ENCODE data around the gene HOXA11. TPM values are rescaled to one million over a fixed set of nuclear protein-coding genes. Genes with fewer than 3 reads are reported as not detected.

Gene HOXA11
- total and polyA plus RNA-seq, 2 of the 4 experiments (the other 2 are of a cell fraction), result 0.05 TPM; not detected in 1

- POLR2A ChIA-PET (ENCODE audit: unreplicated experiment), result no interaction called here
- H3K36me3 ChIP-seq (ENCODE audit: control insufficient read depth, insufficient read depth, low read length), result no peaks in the 10 kb centered on the region
- in situ Hi-C loops (cut with MboI; ENCODE audit: low sequenced_read_pairs), result no loop called here
Measured at GRCh38 chr7:27219821-27220220, 34.8 kb upstream of the HOXA11 start.

More at GRCh38 chr7:27219821-27220220, 34.8 kb upstream of the HOXA11 start:
- H4K5ac ChIP-seq (ENCODE audit: low read depth, low read length), result no peak overlapping the region
- no peaks in the 10 kb centered on the region for H4K20me1 ChIP-seq (ENCODE audit: insufficient read depth, low read length)
- TF ChIP-seq BHLHE40 (IDR thresholded peaks at IDR 0.05; ENCODE audit: low read depth, low read length) (no peak), MAZ (IDR thresholded peaks at IDR 0.05; ENCODE audit: borderline replicate concordance, low read depth, low read length) (no peak), RAD21 (IDR thresholded peaks at IDR 0.05; ENCODE audit: low read length) (no peak), CHD1 (IDR thresholded peaks at IDR 0.05; ENCODE audit: low read depth, low read length) (no peak), RFX5 (IDR thresholded peaks at IDR 0.05; ENCODE audit: low read depth, low read length) (no peak), FOS (IDR thresholded peaks at IDR 0.05; ENCODE audit: low read depth, low read length) (no peak), MXI1 (IDR thresholded peaks at IDR 0.05; ENCODE audit: borderline replicate concordance, low read depth, low read length) (no peak), USF2 (IDR thresholded peaks at IDR 0.05; ENCODE audit: low read depth, low read length) (no peak), POLR2A (IDR thresholded peaks at IDR 0.05; ENCODE audit: low read depth, low read length) (no peak), NFE2L2 (IDR thresholded peaks at IDR 0.05; ENCODE audit: low read depth, low read length) (no peak), ELK1 (IDR thresholded peaks at IDR 0.05; ENCODE audit: borderline replicate concordance, low read depth, low read length) (no peak)
- intact Hi-C loops (cut with micrococcal nuclease) (no loop called here), dilution Hi-C loops (cut with HindIII; ENCODE audit: low sequenced_read_pairs, unreplicated experiment) (no loop called here)
- no peak overlapping the region for H3K56ac ChIP-seq (ENCODE audit: extremely low read depth, insufficient read depth, low read length)
- DNase-seq (no peak), ATAC-seq (ENCODE audit: low read depth) (no peak)
- BruUV-seq (replicated peaks), result no TSS peak
- no peak overlapping the region for H2BK120ac ChIP-seq (ENCODE audit: low read depth, low read length)
- no peak overlapping the region for H3K18ac ChIP-seq (ENCODE audit: low read depth, low read length)
- no peaks in the 10 kb centered on the region for H3K79me1 ChIP-seq (ENCODE audit: low read depth in 1 of 2, low read length in 2 of 2)
- H3K9ac ChIP-seq (ENCODE audit: low read depth, low read length), result no peak overlapping the region
- H4K91ac ChIP-seq (ENCODE audit: insufficient read depth, low read depth, low read length), result no peak overlapping the region
- no peak overlapping the region for H3K14ac ChIP-seq (replicated peaks; ENCODE audit: low read depth, low read length)
- H2BK15ac ChIP-seq (ENCODE audit: low read depth, low read length), result no peak overlapping the region
- H3K27me3 ChIP-seq (ENCODE audit: control insufficient read depth, insufficient read depth, low read length), result peaks cover 79% of the 10 kb centered on the region
- WGBS, 2 experiments (ENCODE audit: extremely low coverage in 2 of 2, insufficient read length in 1 of 2), result 38% methylated on average over 1 of the region's 4 CpGs; no CpG with 5 or more reads in 1 of the 2 experiments
- no peaks in the 10 kb centered on the region for H3K9me1 ChIP-seq (ENCODE audit: insufficient read depth, low read length)
- no peak overlapping the region for H3K23ac ChIP-seq (ENCODE audit: low read depth, low read length)
- H2AK5ac ChIP-seq (ENCODE audit: low read depth, low read length), result no peak overlapping the region
- H2AK9ac ChIP-seq (replicated peaks; ENCODE audit: low read depth, low read length, poor library complexity), result no peak overlapping the region
- CTCF ChIA-PET, result no interaction called here
- H3K27ac ChIP-seq (ENCODE audit: insufficient read depth, low read length), result no peak overlapping the region
- H2BK20ac ChIP-seq (ENCODE audit: low read depth, low read length), result no peak overlapping the region
- H2AFZ ChIP-seq (replicated peaks; ENCODE audit: low read length, poor library complexity), result no peak overlapping the region
- no peak overlapping the region for H2BK5ac ChIP-seq (ENCODE audit: low read depth, low read length, poor library complexity, severe bottlenecking)
- H3K4me2 ChIP-seq (ENCODE audit: low read depth, low read length), result no peak overlapping the region
- H3K4me3 ChIP-seq (ENCODE audit: insufficient read depth, low read depth, low read length), result no peak overlapping the region
- no peak overlapping the region for H4K8ac ChIP-seq (ENCODE audit: low read depth in 2 of 2, low read length in 2 of 2)
- no peaks in the 10 kb centered on the region for H3K4me1 ChIP-seq (ENCODE audit: control insufficient read depth, insufficient read depth, low read length)
- H3K9me3 ChIP-seq (ENCODE audit: control insufficient read depth, insufficient read depth, low read length), result peaks cover 7% of the 10 kb centered on the region; the same call in 1 of the 2 replicates
- H3K4ac ChIP-seq (ENCODE audit: low read depth, low read length), result no peak overlapping the region

Measured in IMR-90 (cell line).